Stimulated activated CD8-positive, alpha-beta memory T cell treated with anti-CD3 and anti-CD28 coated beads, Interleukin-12 subunit alpha, Interleukin-12 subunit beta, amount 100 ng/mL, for 4 hours (primary cell): ENCODE results near the gene NUPR2.
"Not testable (repeated sequence)": the region's sequence is repeated elsewhere in the genome, so short reads cannot be mapped to it uniquely, and the experiment has no call there.

Experiments used
- DNase-seq: peaks from one replicate; pipeline ENCODE4 v3.0.0-alpha.2; 2020; ENCODE audit warnings: low read depth

The NUPR2 gene

GRCh38 chr7:56086761-56087160 lies 29.5 kb downstream of the NUPR2 start:
- no peak for DNase-seq

- DNase-seq, result no peak
These were observed 32.9 kb downstream of the NUPR2 start for GRCh38 chr7:56083150-56083785.

- no peak for DNase-seq
These were observed 34.4 kb downstream of the NUPR2 start for GRCh38 chr7:56081626-56082340.

DNA sequence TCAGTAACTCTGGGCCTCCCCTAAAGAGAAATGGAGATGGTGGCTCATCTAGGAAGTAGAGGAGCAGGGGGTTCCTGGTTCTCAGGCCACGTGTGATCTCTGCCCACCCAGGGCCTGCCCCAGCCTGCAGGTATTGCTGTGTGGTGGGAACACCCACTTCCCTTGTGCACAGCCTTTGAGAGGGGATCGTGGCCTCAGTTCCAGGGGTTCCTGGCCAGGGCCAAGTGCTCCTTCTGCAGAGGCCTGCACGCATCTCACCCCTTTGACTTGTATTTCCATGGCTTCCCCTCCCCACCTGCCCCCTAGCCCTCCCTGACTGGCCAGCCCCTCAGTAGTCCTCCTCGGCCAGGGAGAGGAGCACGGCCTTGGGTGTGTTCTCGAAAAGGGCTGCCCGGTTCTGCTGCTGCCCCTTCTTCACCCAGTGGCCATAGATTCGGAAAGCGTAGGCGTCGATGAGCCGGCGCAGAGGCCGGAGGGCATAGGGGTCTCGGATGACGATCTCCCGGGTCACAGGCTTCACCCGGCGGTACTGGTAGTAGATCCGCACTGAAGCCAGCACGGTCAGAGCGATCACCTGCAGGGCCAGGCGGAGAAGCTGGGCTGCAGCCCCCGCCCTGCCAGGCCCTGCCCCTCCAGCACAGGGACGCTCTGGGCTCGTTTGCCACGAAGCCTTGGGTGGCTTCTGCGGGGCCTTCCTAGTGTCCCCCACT lies 35.3 kb downstream of the NUPR2 start:
- not testable (repeated sequence) for DNase-seq

DNA sequence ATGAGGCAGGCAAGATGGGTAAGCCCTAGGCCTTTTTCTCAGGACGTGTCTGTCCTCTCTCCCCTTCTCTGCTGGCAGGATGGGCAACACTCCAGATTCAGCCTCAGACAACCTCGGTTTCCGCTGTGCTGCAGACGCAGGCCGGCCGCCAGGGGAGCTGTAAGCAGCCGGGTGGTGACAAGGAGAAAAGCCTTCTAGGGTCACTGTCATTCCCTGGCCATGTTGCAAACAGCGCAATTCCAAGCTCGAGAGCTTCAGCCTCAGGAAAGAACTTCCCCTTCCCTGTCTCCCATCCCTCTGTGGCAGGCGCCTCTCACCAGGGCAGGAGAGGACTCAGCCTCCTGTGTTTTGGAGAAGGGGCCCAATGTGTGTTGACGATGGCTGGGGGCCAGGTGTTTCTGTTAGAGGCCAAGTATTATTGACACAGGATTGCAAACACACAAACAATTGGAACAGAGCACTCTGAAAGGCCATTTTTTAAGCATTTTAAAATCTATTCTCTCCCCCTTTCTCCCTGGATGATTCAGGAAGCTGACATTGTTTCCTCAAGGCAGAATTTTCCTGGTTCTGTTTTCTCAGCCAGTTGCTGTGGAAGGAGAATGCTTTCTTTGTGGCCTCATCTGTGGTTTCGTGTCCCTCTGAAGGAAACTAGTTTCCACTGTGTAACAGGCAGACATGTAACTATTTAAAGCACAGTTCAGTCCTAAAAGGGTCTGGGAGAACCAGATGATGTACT lies 36.6 kb downstream of the NUPR2 start:
- no peak for DNase-seq

DNA sequence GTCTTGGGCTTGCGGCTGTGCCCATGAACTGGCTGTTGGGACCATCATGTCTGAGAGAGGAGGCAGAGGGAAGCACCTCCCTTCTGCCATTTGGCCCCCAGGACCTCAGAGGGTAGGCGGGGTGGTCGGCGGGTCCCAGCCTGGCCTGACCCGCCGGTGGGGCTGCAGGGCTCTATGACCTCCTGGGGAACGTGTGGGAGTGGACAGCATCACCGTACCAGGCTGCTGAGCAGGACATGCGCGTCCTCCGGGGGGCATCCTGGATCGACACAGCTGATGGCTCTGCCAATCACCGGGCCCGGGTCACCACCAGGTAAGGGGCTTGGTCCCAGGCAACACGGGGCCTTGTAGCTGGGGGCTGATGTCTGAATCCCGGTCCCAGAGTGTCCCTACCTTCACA lies 38.0 kb downstream of the NUPR2 start:
- no peak for DNase-seq

DNA sequence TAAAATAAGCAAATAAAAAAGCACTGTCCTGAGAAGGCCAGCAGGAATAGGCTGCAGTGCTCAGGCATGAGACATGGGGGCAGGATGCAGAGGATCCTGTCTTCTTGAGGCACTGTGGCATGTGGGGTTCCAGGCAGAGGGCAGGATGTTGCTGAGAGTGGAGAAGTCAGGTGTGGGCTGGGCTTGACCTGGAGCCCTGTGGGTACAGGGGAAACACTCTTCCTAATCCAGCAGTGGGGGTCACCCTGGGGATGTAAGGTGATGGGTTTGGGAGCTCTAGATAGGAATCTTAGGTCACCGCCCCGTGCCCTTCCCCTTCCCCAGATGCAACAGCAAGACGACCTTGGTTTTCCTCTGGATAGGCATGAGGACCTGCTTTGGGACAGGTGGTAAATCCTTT lies 38.5 kb downstream of the NUPR2 start:
- DNase-seq, result no peak

DNA sequence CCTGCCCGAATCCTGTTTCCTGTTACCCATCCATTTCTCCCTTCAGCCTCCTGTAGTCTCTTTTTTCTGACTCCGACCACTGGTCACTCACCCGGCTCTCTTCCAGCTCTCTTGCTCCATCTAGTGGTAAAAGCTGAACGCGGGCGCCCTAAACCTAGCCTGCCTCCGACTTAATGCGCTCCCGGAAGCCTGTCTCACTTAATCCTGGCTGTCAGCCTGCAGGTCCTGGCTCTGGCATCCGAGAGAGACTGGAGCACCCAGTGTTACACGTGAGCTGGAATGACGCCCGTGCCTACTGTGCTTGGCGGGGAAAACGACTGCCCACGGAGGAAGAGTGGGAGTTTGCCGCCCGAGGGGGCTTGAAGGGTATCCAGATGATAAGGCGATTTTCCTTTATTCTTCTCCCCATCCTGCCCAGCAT lies 41.8 kb downstream of the NUPR2 start:
- peak; percentile 25 for DNase-seq

DNA sequence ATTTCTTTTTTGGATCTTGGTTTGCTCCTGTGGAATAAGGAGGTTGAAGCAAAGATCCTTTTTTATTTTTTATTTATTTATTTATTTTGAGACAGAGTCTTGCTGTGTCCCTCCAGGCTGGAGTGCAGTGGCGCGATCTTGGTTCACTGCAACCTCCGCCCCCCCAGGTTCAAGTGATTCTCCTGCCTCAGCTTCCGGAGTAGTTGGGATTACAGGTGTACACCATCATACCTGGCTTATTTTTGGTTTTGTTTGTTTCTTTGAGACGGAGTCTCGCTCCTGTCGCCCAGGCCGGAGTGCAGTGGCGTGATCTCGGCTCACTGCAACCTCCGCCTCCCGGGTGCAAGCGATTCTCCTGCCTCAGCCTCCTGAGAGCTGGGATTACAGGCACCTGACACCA lies 49.8 kb downstream of the NUPR2 start:
- DNase-seq, result not testable (repeated sequence)
